ENCODE results near the gene HAGH.

HAGH gene

GRCh38 chr16:1786242-1787055 is 40.2 kb downstream of the HAGH start:
- DNase-seq, result no peak

- no peak for DNase-seq
Observed at GRCh38 chr16:1785846-1786170, 40.8 kb downstream of the HAGH start.

GRCh38 chr16:1784977-1785845 is 41.4 kb downstream of the HAGH start:
- no peak for DNase-seq

DNA sequence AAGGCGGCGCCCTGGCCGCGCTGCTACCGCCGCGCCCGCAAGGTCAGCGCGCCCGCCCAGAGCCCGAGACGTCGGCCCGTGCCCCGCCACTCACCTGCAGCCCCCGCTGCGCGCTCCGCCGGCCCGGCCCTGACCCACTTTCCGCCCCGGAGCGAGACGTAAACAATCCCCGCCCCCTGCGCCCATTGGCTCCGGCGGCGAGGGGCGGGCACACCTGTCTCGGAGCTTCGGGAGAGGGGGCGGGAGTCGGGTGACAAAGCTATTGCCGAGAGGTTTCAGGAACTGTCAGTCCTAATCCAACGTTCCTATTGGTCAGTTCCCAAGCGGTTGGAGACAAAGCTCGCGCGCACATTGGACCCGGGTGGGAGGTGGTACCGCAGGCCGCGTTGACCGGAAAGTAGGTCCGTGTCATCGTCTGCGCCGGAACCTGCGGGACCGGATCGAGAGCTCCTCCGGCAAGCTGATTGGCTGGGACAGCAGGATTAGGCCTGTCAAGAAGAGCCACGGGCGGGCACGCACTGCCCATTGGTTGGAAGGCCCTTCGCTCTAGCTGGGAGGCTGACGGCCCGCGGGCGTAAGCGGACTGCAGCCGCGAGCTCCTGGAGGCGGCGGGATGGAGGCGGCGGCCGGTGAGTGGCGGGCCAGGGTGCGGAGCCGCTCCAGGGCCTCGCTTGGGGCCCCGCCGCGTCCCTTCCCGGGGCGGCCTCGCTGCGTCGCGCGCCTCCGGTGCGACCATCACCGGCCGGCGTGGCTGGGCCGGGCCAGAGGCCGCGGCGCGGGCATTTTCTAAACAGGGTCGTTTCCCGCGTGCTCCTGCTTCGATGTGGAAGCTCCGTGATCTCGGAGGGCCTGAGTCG is 44.0 kb downstream of the HAGH start, which contains the start of the genes NUBP2 and SPSB3:
TSS of gene NUBP2 (plus strand) at position 553 of the 857 bp plus-strand sequence. CDS start at position 614, 61 bp downstream.
TSS of gene SPSB3 (minus strand) at position 164 of the 857 bp plus-strand sequence. CDS start 1,088 bp downstream, outside the sequence.
- peak; percentile 98 to 99 for DNase-seq

DNA sequence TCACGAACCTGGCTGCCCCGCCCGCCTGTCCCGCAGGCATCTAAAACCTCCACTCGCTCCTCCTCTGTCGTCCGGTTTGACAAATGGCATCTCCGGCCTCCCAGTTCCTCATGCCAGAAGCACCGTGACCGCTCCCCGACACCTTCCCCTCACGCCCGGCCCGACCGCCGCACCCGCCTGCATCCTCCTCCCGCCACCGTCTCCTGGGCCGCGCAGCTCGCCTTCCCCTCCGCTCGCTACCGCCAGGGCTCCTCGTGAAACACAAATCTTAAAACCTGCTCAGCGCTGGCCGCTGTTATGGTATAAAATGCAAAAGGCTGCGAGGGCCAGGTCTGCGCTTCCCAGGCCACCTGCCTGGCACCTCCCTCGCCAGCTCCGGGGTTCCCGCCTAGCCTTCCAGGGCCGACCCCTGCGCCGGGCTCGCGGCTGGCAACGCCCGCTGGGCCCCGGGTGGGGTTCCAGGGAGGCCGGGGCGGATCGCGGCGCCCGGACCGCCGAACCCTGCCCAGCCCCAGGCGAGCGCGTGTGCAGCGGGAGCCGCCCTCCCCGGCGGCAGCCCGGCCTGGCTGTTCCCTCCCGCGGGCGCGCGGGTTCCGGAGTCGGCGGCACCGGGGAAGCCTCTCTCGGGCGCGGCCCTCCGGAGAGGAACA is 44.7 kb downstream of the HAGH start:
- peak; percentile 35 to 42 for DNase-seq

- DNase-seq, result no peak
Observed at GRCh38 chr16:1781254-1781653, 45.4 kb downstream of the HAGH start.

DNA sequence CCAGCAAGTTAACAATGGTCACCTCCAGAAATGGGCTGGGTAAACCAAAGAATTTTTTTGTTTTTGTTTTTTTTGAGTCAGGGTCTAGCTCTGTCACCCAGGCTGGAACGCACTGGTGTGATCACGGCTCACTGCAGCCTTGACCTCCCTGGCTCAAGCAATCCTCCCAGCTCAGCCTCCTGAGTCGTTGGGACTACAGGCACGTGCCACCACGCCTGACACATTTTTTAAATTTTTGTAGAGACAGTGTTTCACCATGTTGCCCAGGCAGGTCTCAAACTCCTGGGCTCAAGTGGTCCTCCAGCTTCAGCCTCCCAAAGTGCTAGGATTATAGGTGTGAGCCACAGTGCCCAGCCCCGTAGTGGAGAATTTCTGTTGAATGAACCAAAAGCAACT is 46.0 kb downstream of the HAGH start:
- no peak for DNase-seq

DNA sequence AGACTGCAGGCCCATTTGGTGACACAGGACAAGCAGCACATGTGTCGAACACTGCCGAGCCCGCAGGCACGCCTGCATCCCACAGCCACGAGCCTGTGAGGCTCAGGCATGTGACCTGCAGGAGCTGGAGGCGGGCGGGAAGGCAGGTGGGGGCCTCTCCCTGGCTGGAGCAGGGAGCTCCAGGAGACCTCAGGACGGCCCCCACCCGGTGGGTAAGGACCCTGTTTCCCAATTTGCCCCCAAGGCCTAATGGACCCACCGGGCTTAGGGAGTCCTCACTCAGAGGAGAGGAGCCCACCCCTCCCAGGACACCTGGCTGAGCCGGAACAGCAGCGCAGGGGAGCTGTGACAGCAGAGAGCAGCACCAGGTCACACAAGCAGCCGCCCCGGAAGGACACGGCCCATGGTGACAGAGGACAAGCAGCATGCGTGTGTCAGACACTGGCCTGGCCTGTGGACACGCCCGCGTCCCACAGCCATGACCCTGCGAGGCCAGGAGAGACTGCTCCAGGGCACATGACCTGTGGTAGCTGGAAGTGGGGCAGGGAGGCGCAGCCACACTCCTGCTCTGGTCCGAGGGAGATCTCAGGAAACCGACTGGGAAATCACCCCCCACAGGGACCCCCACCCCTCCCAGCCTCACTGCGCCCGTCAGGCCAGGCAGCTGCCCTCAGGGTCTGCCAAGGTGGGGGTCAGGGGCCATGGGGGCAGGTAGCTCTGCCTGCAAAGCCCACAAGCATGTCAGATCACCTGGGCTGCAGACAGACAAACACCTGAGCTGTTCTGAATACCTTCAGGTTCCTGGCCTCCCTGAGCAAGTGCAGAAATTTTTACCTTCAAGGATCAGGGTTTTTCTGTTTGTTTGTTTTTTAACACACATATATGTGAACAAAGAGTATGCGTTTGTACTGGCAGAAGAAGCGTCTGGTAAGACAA is 46.6 kb downstream of the HAGH start:
- DNase-seq, result no peak

- DNase-seq, result no peak
Observed at GRCh38 chr16:1779234-1779701, 47.4 kb downstream of the HAGH start.

DNA sequence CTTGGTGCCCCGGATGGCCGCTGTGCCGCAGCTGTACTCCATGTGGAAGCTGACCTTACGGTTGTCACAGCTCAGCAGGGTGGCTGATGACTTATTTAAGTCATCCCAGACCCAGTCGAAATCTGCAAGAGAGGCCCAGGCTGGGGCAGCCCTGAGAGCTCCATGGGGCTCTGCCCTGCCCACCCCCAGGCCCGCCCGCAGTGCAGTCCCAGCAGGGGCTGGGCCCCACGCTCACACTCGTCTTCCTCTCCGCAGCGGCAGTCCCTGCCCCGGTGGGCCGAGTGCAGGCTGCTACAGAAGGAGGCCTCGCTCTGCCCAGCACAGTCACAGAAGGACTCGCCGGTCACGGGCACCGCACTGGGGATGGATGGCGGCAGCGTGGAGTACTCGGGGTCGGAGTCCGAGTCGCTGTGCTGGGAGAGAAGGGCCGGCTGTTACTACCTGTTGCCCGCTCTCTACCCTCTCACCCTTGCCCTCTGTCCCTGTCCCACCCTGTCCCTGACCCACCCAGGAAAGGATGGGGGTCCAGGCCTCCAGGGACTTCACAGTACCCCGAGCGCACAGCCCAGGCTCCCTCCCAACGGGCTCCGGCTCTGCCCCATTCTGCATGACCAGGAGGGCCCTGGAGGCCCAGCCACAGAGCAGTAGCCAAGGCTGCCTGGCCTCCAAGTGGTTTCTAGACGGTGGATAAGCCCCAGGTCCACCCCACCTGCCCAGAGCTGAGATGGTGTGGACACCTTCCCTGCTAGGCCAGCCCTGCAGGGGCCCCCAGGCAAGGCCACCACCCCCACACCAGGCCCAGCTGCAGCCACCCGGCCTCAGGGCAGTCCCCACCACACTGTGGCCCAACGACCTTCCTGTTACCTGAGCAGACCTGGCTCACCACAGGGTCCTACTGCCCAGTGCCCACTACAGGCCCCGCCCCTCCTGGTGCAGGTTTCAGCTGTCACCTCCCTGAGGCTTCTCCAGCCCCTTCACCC is 48.1 kb downstream of the HAGH start:
- DNase-seq, result no peak

- DNase-seq, result no peak
Observed at GRCh38 chr16:1777375-1778199, 49.0 kb downstream of the HAGH start.

GRCh38 chr16:1776991-1777374 is 49.6 kb downstream of the HAGH start:
- DNase-seq, result no peak

- DNase-seq, result no peak
Observed at GRCh38 chr16:1776672-1776955, 50.0 kb downstream of the HAGH start.

DNA sequence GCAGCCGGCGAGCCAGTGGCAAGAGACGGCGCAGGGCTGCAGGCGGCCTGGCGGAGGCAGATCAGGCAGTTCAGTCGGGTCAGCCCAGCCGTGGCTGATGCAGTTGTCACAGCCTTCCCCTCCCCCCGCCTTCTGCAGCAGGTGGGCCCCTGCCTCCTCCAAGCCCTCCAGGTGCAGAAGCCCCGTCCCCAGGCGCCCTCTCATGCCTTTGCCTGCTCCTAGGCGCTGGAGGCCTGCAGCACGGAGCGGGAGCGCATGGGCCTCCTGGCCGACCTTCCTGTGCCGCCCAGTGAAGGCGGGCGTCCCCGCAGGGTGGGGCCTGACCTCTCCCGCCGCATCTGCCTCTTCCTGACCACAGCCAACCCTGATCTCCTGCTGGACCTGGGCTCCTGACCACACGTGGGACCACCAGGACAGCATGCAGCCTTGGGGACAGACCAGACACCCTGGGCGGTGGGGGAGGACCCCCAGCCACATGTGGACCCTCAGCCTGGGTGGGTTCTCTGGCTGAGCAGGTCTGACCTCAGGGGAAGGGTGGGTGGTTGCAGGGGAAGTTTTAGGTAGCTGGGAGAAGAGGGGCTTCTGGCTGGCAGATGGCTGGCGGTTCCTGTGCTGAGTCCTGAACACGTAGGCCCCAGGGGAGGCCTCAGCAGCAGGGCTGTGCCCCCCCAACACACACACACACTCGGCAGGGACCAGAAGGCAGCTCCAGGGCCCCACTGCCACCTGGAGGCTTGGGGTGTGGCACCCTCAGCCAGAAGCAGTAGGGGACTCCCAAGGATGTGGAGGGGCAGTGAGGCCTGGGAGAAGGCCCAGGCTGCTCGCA is 50.6 kb downstream of the HAGH start:
- no peak for DNase-seq

DNA sequence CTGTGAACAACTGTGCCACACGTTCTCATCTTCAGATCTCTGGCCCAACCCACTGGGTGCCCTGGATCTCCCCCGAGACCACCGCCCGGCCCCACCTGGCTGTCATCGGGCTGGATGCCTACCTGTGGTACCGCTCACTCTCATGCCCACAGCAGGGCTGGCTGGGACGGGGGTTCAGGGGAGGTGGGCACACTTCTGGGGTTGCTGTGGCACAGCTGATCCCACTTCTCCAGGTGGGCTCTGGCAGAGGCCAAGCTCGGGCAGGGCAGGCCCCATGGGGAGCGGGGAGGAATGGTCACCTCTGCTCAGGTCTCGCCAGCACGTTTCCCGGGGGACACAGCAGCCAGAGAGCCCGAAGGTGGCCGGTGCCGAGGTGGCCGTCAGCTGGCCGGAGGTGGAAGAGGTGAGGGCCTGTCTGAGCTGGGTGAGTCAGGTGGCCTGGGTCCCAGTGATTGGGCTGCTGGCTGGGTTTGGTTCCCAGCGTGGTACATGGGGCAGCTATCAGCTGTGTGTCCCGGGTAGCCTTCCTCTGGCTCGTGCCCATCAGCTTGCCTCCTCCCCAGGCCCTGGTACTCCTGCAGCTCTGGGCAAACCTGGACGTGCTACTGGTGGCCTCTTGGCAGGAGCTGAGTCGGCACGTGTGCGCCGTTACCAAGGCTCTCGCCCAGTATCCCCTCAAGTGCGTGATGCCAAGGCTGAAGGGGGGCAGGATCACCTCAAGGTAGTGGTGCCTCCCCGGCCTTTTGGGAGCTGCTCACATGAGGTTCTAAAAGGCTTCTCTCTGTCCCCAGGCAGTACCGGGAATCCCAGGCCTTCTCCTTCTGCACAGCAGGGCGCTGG is 51.4 kb downstream of the HAGH start:
- DNase-seq, result no peak

DNA sequence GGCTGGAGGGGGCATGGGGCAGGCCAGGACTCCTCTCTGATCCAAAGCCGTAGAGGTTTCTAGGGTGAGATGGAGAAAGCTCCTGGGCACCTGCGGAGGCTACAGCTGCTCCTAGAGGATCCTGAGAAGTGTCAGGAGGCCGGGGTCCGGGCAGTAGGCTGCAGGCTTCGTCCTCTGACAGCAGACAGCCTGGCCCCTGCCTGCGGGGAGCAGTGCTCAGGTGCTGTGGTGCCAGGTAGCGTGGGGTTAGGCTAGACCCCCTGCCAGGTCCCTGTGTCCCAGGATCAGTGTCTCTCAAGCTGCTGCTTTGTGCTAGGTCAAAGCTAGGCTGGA is 52.2 kb downstream of the HAGH start:
- no peak for DNase-seq

DNA sequence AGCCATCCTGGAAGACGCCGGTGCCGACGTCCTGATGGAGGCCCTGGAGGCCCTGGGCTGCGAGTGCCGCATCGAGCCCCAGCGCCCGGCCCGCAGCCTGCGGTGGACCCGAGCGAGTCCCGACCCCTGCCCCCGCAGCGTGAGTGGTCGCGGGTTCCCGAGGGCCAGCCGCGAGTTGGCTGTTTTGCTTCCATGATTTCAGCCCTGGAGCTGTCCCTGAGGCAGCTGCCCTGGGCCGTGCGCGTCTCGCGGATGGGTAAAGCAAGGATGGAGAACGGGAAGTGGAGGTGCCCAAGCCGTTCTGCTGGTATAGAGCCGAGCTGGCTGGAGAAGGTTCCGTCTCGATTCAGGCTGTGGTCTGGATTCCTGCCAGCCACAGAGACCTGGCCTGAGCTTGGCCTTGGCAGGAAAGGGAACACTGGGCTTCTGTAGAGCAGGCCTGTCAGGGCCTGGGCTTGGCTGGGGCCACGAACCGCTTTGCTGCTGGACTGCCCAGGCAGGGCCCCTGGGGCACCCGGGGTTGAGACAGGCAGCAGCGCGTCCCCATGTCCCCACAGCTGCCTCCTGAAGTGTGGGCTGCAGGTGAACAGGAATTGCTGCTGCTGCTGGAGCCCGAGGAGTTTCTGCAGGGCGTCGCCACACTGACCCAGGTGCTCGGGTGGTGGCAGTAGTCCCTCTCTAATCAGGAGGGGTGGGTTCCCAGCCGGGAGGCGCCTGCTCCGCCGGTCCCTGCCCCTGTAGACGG is 52.8 kb downstream of the HAGH start:
- peak; percentile 29 to 39 for DNase-seq
